ENCODE results near the gene CCNQ. TPM values are rescaled to one million over a fixed set of nuclear protein-coding genes. Genes with fewer than 3 reads are reported as not detected.

The CCNQ gene
- total RNA-seq, 2 donors from 2014 or later = 33.8 to 55.9 TPM

- Histone ChIP-seq H3K36me3 (no peaks in the 10 kb centered on the region), H3K9me3 (no peaks in the 10 kb centered on the region), H3K27me3 (replicated peaks; ENCODE audit: insufficient read depth) (no peaks in the 10 kb centered on the region), H3K27ac (peak overlapping the region; percentile 51 to 68), H3K4me1 (replicated peaks) (no peaks in the 10 kb centered on the region), H3K4me3 (no peak overlapping the region)
- TF ChIP-seq CTCF (IDR thresholded peaks at IDR 0.05) (no peak), POLR2AphosphoS5 (IDR thresholded peaks at IDR 0.05) (peak; percentile 62), POLR2A (IDR thresholded peaks at IDR 0.05) (no peak)
- 78% methylated on average over 17 of the region's 18 CpGs for WGBS
- peak; percentile 43 for DNase-seq (ENCODE audit: low spot score)
- intact Hi-C loops (cut with DNase I) = no loop called here
Measured at GRCh38 chrX:153588021-153588781, 10.7 kb downstream of the CCNQ start.

DNA sequence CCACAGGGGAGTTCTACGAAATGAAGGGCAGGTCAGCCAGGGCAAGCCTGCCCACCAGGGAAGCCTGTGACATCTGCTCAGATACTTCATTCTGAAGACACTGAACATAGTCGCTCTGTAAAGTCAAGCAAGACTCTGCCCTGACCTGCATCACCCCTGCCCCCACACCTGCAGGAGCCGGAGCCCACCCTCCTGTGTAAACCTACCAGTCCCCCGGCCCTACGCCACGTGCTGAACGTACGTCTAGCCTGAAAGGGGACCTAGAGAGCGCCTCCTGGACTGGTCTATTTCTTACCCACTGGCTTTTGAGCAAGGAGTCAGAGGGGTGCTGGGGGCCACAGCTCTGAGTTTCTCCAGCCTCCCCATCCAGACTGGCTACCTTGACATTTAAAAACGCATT, 11.6 kb downstream of the CCNQ start:
- DNase-seq (ENCODE audit: low spot score) = no peak
- no peaks in the 10 kb centered on the region for H3K9me3 ChIP-seq
- H3K4me3 ChIP-seq = no peak overlapping the region
- 91% methylated on average over 10 of the region's 10 CpGs for WGBS
- H3K4me1 ChIP-seq (replicated peaks) = no peaks in the 10 kb centered on the region
- no peaks in the 10 kb centered on the region for H3K27me3 ChIP-seq (replicated peaks; ENCODE audit: insufficient read depth)
- no peaks in the 10 kb centered on the region for H3K36me3 ChIP-seq
- intact Hi-C loops (cut with DNase I) = no loop called here
- no peak overlapping the region for H3K27ac ChIP-seq
- TF ChIP-seq CTCF (IDR thresholded peaks at IDR 0.05) (no peak), POLR2A (IDR thresholded peaks at IDR 0.05) (no peak), POLR2AphosphoS5 (IDR thresholded peaks at IDR 0.05) (no peak)

- WGBS = 82% methylated on average over 4 of the region's 4 CpGs
- H3K4me1 ChIP-seq (replicated peaks) = no peaks in the 10 kb centered on the region
- TF ChIP-seq POLR2A (IDR thresholded peaks at IDR 0.05) (no peak), CTCF (IDR thresholded peaks at IDR 0.05) (no peak), POLR2AphosphoS5 (IDR thresholded peaks at IDR 0.05) (no peak)
- no peak overlapping the region for H3K4me3 ChIP-seq
- intact Hi-C loops (cut with DNase I) = no loop called here
- no peaks in the 10 kb centered on the region for H3K27me3 ChIP-seq (replicated peaks; ENCODE audit: insufficient read depth)
- H3K27ac ChIP-seq = no peak overlapping the region
- no peaks in the 10 kb centered on the region for H3K9me3 ChIP-seq
- no peaks in the 10 kb centered on the region for H3K36me3 ChIP-seq
- no peak for DNase-seq (ENCODE audit: low spot score)
Measured at GRCh38 chrX:153585827-153586226, 13.1 kb downstream of the CCNQ start.

- H3K9me3 ChIP-seq = no peaks in the 10 kb centered on the region
- no peaks in the 10 kb centered on the region for H3K36me3 ChIP-seq
- TF ChIP-seq POLR2AphosphoS5 (IDR thresholded peaks at IDR 0.05) = no peak
- no peak for TF ChIP-seq CTCF (IDR thresholded peaks at IDR 0.05)
- no peak for TF ChIP-seq POLR2A (IDR thresholded peaks at IDR 0.05)
- no peak for DNase-seq (ENCODE audit: low spot score)
- intact Hi-C loops (cut with DNase I) = no loop called here
- 67% methylated on average over 2 of the region's 2 CpGs for WGBS
- no peaks in the 10 kb centered on the region for H3K27me3 ChIP-seq (replicated peaks; ENCODE audit: insufficient read depth)
- no peak overlapping the region for H3K27ac ChIP-seq
- no peak overlapping the region for H3K4me3 ChIP-seq
- H3K4me1 ChIP-seq (replicated peaks) = no peaks in the 10 kb centered on the region
Measured at GRCh38 chrX:153583433-153583832, 15.5 kb downstream of the CCNQ start.

- TF ChIP-seq POLR2AphosphoS5 (IDR thresholded peaks at IDR 0.05) (no peak), POLR2A (IDR thresholded peaks at IDR 0.05) (no peak), CTCF (IDR thresholded peaks at IDR 0.05) (no peak)
- no peaks in the 10 kb centered on the region for H3K36me3 ChIP-seq
- intact Hi-C loops (cut with DNase I) = no loop called here
- H3K27ac ChIP-seq = no peak overlapping the region
- no peaks in the 10 kb centered on the region for H3K4me1 ChIP-seq (replicated peaks)
- WGBS = 16% methylated on average over 13 of the region's 13 CpGs
- DNase-seq (ENCODE audit: low spot score) = peak; percentile 17
- H3K27me3 ChIP-seq (replicated peaks; ENCODE audit: insufficient read depth) = no peaks in the 10 kb centered on the region
- H3K4me3 ChIP-seq = no peak overlapping the region
- H3K9me3 ChIP-seq = no peaks in the 10 kb centered on the region
Measured at GRCh38 chrX:153582896-153583295, 16.0 kb downstream of the CCNQ start.
